HG03135 (cell line): Measurements from ENCODE around the gene PTMA.
"Not testable (repeated sequence)": the region's sequence is repeated elsewhere in the genome, so short reads cannot be mapped to it uniquely, and the experiment has no call there.

Experiments
- ATAC-seq: cut with Tn5 transposase; IDR thresholded peaks from one replicate; pipeline ENCODE4 v1.9.1; 2021; ENCODE audit warnings: mild to moderate bottlenecking, moderate library complexity; ENCODE audit not compliant: unreplicated experiment

Gene PTMA

DNA sequence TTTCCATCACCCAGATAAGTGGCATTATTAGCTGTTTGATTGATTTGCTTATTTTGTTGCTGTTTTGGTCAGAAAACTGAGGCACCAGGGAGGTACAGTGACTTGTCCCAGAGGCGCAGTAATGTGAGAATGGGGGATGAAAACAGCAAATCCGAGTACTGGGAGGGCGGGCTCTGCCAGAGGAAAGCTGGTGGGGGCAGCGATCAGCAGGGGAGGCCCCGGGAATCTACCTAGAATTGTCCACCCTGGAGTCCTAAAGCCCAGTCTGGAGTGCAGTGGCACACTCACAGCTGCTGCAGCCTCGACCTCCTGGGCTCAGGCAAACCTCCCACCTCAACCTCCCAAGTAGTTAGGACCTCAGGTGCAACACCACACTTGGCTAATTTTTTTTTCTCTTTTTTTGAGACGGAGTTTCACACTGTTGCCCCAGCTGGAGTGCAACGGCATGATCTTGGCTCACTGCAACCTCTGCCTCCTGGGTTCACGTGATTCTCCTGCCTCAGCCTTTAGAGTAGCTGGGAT lies 17.0 kb upstream of the PTMA start:
- no peak for ATAC-seq

DNA sequence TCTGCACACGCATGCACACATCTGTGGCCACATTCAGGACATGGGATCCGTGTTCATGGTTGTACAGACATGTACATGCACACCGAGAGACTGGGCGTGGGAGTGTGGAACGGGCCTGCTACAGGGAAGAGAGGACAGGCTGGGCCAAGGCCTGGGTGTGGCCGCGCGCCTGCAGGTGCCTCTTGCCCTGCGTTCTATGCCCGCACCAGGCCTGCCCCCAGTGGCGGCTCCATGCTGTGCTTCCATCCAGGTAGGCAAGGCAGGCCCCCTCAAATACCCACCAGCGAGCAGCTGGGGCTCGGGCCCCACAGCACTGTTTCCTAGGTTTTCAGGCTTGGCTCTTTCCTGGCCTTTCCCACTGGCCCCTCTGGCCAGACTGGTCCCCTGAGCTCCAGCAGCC lies 15.5 kb upstream of the PTMA start:
- no peak for ATAC-seq

DNA sequence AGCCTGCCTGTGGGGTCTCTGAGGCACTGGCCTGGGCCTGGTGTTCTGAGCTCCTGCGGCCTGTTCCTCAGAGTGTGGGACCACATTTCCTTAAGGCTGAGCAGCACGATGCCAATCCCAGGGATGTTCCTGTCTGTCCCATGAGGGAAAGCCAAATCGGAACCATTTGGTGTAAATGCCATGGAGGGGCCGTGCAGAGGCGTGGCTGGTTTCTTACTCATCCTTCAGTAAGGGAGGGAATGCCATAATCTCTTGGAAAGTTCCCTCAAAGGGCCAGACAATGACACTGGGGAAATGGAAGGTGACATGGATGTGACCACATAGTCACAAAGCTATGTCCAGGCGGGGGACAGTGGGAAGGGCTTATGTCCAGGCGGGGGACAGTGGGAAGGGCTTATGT lies 14.4 kb upstream of the PTMA start:
- ATAC-seq: no peak

DNA sequence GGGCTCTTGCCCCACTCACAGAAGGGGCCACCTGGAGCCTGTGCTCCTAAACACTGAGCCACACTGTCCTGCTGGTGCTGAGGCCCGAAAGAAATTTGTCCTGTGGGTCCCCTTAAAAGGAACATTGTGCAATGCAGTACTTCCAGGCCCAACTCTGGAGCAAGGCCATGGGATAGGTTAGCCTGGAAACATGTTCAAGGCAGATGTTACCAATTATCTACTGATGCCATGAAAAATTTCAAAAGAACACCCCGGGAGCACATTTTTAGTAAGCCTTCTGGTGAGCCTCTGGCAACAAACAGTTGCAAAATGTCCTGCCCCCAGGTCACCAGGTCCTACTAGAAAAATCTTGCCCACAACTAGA lies 12.3 kb upstream of the PTMA start:
- ATAC-seq: no peak

DNA sequence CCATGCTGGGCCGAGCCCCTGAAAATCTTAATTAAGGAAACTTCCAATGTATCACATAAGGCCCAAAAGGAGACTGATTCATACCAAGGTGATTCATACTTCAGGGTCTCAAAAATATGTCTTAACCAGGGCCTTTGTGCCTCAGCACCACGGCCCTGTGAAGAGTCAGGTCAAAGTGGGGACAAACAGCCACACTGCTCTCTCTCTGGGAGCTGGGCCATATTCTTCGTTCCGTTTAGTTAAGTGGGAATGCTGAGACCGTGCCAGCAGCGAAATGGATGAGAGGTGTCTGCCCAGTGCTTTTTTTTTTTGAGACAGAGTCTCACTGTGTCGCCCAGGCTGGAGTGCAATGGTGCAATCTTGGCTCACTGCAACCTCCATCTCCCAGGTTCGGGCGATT lies 9.3 kb upstream of the PTMA start:
- no peak for ATAC-seq

DNA sequence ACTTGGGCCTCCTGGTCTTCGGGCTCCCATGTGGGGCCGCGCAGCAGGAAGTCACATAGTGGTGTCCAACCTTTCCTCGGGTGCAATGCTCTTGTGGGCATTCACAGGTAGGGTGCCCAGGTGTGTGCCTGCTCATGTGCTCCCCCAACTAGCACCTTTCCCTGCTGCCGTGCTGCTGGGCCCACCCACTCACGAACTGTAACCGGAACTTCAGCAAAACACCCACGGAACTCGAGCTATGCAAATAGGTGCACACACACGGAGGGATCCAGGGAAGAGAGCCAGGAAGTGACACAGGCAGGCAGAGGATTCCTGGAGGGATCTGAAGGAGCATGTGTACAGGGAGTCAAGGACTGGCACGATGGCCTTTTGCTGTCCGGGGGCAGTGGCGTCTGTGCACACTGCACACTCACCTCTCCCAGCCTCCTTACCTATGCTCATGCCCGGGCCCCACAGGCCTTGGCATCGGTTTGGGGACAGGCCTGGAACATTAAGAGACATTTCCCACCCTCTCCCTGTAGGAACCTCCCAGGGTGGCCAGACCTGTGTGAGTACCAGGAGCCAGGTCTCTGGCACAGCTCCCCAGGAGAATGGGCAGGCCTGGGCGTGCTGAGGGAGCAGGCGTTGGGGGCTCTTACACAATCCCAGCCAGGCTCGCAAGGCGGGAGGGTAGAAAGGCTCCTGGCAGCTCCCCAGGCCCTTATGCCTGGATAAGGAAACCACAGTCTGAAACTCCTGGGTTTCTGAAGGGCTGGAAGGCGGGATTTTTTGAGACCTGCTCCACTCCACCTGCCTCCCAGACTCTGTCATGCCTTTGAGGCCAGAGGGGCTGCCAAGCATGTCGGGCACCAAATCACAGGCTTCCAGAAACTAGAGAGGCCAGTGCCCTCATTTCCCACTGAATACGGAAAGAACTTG lies 6.6 kb upstream of the PTMA start:
- ATAC-seq: no peak

DNA sequence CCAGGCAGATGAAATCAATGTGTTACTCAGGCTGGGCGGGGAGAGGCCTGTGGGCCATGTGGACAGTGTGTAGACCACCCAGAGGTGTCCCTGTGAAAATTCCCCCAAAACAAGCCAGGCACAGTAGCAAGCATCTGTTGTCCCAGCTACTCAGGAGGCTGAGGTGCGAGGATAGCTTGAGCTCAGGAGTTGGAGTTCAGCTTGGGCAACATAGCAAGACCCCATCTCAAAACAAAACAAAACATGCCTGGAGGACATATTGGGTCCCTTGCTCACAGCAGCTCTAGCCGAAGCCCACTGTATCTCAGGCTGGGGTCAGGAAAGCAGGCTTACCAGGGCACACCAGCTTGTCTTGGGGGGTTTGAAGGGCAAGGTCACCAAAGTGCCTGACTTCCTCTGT lies 4.3 kb upstream of the PTMA start:
- no peak for ATAC-seq

DNA sequence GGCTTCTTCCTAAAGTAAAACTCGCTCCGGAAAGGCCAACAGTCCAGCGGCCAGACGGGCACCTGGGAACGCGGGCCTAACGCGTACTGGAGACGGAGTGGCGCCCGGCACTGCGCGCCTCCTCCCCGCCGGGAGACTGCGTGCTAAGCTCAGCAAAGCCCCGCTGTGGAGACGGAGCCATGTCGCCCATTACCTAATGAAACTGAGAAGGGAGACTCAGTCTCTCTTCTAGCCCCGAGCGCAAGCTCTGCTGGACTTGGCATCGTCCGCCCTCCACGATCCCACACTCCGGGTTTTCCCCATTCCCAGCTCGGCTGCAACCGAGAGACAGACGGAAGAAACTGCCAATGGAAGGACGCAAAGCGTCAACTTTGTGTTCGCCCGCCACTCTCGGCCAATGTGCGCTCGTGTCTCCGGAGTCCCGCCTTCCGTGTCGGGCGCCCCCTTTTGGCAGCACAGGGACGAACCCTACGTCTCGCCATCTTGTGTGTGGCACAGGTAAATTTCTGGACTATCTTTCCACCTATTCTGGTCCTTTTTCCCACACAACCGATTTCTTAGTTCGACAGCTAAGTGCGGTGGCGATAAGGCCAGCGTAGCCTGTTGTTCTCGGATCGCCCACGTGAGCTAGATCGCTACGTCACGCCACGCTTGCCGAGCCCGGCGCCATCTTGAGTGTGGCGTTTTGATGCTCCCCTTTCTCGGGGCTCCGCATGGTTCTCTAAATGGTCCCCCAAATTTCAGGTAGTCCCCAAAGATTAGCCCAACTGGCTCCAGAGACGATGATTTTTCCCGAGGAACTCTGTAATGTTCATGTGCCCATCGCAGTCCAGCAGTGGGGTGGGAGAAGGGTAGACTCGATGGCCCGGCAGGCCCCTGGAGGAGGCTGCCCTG lies 1.3 kb upstream of the PTMA start:
- peak; percentile 36 for ATAC-seq

DNA sequence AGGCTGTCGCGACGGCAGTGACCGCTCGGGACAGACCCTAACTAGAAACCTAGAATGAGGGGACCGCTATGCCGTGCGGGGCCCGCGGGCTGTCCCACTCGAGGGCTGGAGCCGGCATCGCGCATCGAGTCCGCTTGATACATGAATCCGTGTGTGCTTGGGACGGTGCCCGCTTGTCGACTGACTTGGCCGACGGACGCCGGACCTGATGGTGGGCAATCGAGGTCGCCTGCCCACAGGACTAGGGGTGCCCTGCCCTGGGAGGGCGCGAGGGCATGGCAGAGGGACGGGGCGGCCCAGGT lies 749 bp upstream of the PTMA start:
- peak; percentile 1 for ATAC-seq

DNA sequence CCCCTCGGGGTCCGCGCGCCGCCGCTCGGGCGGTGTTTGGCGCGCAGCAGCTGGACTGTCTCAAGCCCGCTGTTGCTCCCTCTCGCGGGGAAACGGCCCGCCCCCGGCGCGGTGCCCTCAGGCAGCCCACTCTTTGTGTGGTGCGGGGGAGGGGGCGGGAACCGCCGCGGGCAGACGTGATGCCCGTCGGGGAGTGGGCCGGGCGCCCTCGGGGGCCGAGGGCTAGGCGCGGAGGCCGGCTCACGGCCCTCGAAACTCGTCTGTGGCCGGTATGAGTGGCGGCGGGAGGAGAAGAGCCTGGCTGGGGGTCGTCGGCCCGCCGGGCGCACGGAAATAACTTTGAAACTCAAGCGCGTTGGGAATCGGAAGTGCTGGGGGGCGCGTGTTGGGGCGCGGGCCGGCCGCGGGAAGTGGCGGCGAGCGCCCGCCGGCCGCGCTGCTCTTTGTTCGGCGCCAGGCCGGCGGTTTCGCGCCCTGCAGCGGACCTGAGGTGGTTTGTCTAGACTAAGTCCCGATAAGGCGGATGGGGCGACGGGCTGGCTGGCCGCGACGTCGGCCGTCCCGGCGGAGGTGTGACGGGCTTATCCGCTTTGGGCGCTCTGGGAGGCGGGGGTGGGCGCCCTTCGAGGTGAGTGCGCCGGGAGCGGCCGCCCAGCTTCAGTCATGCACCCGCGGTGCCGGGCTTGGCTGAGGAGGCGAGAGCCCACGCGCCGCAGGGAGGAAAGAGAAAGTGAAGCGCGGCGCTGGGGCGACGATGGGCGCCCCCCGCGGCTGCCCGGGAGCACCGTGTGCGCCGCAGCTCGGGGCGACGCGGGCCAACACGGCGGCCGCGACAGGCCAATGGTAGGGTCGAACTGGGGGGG lies 679 bp downstream of the PTMA start:
- ATAC-seq: no peak

DNA sequence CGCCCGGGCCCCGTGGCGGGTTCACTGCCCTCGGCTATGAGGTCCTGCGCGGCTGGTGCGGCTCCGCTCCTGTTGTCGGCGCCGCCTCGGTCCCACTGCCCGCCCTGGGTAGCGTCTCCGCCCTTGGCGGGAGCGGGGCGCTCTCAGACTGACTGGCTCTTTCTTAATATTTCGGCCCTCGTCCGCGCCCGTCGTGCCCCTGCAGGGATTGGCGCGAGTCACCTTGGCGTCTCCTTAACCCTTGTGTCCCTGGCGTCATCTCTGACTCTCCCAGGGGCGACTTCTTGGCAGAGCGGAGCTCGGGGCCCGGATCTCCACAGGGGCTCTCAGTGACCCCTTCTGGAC lies 1.3 kb downstream of the PTMA start:
- no peak for ATAC-seq

DNA sequence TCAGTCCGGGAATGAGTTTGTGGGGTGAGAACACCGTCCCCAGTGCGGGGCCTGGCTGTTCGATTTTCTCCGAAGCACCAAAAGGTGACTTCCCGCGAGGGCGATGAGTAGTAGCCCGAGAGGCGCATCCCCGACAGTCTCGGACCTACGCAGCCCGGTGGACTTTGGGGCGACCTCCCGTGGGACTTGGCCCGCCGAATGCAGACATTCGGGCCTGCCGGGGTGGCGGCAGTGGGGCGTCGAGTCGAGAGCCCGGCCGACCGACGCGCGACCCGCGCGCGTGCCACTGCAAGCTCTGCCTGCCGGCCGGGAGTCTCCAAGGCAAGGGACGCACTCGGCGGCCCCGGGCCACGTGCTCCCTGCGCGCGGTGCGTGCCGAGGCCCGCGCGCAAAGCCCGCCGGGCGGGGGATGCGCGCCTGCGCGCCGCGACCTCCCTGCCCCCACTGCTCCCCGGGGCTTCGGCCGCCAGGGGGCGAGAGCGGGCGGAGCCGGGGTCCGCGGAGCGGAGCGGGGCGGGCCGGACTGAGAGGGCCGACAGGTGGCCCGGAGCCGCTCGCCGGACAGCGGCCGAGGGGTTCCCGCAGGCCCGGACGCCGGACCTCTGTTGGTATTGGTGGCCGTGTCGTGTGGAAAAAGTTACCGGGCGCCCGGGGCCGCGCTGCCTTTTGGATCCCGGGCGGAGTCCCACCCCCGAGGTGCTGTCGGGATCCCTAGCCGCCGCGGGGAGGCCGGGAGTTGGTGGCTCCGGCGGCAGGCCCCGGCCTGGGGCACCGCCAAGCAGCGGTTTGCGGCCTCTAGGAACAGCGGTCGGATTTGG lies 1.9 kb downstream of the PTMA start:
- peak; percentile 12 for ATAC-seq

DNA sequence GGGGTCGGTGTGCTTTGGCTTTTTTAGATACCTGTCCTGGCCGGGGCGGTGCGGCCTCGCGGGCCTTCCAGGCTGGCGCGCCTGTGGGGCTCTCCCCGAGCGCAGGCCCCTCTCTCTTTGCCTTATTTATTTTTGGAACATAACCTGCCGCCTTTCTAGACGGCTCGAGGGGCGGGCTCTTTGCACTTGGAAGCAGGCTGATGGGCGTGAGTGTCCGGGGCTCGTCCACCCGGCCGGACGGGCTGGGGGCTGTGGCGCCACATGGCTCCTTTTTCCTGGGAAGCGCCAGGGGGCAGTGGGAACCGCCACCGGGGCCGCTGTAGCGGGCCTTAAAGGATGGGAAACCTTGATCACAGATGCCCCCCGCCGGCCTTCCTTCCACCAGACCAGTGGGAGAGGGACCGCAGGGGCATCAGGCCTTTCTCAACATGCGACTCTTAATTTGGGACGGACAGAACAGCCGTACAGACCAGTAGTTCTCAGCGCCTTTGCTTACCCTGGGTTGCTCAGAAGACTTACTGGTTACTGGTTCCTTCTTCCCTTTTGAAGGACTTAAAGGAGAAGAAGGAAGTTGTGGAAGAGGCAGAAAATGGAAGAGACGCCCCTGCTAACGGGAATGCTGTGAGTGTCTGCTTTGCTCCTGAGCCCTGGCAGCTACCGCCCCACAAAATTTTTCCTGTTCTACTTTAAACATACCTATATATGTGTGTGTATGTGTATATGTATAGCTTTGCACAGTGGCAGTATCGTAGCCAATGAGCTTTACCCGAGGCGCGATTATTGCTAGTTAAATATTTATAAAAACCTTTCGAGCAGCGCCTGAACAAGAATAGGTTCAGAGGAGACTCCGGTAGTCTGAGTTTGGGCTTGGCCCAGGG lies 2.7 kb downstream of the PTMA start:
- ATAC-seq: no peak

DNA sequence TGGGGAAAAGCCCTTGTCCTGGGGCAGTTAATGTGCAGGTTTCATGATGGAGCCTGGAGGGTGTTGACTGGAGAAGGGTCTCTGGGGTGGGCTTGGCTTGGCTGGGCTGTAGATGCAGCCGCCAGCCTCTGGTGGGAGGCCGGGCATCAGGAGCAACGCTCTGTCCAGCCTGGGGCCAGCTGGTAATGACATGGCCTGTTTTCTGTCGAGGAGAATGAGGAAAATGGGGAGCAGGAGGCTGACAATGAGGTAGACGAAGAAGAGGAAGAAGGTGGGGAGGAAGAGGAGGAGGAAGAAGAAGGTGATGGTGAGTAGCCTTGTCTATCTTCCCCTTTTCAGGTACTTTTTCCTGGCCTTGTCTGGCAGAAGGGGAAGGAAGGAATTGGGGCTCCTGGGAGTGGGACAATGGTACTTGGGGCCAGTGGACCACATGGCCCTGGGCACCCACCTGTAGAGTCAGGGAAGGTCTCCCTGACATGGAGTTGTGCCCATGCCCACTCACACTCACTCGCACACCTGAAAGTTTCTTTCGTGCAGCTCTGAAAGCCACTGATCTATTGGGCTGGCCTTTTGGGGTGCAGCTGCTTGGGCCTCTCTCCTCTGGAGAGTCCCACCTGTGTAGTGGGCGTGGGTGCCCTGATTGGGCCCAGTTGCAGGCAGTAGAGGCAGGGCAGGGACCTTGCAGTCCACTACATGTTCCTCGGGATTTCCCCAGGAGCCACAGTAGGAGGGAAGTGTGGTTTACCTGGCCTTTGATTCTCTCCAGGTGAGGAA lies 3.5 kb downstream of the PTMA start:
- no peak for ATAC-seq

DNA sequence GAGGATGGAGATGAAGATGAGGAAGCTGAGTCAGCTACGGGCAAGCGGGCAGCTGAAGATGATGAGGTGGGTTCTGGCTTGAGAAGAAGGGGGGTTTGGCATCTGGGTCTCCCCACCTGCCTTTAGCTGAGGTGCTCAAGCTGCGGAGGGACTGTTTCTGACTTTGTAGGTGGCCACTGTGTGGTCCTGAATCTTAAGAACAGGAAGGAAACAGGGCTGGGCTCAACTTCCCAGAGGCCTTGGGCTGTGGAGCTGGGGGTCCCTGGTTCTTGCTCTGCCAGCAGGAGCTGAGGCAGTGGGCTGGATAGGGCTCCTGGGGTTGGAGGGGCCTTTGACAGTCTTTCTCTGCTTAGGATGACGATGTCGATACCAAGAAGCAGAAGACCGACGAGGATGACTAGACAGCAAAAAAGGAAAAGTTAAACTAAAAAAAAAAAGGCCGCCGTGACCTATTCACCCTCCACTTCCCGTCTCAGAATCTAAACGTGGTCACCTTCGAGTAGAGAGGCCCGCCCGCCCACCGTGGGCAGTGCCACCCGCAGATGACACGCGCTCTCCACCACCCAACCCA lies 4.2 kb downstream of the PTMA start:
- not testable (repeated sequence) for ATAC-seq

DNA sequence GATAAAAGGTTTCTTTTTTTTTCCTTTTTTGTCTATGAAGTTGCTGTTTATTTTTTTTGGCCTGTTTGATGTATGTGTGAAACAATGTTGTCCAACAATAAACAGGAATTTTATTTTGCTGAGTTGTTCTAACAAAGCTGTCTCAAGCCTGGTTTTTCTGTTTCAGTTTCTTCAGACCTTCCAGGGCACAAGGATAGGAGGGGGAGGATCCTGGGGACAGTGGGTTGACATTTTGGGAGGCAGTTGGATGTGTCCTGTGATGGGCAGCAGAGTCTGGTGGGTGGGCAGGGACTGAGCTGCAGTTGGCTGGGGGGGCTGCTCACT lies 5.0 kb downstream of the PTMA start:
- not testable (repeated sequence) for ATAC-seq

DNA sequence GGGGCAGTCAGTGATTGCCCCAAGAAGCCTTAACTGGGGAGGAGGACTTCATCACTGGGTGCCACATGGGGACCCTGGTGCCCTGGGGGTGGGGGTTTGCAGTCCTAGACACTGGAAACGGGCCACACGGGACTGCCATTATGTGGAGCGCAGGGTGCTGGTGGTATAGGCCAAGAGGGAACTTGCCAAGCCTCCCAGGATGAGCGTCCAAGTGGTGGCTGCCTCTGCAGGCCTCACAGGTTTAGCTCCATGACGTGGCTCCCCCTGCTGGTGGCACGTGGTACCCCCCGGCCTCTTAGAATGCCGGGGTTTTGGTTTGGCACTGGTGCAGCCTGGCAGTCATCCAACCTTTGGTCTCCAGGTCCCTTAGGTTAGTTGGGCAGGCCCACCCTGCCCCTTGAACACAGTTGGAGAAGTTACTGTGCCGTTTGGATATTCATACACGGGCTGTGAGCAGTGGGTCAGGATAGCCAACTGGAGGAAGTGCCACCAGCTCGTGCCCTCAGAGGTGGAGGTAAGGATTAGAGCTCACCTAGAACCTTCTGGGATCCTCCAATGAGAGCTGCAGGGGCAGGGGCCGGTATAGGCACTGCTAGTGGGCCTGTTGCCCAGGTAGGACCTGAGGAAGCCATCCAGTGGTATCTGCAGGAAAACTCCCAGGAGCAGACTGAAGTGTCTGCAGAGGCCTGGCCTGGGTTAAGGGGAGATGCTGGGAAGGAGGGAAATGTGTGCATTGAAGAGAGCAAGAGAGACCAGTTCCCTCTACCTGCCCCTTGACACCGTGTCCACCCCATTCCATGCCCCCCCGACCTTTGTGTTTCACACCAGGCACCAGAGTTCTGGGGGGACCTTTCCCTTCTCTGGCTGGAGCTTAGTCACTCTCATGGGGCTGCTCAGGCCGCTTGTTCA lies 5.7 kb downstream of the PTMA start:
- ATAC-seq: peak; percentile 30
